ENCODE data around the gene PHETA2.

The PHETA2 gene, protein sequence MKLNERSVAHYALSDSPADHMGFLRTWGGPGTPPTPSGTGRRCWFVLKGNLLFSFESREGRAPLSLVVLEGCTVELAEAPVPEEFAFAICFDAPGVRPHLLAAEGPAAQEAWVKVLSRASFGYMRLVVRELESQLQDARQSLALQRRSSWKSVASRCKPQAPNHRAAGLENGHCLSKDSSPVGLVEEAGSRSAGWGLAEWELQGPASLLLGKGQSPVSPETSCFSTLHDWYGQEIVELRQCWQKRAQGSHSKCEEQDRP

DNA sequence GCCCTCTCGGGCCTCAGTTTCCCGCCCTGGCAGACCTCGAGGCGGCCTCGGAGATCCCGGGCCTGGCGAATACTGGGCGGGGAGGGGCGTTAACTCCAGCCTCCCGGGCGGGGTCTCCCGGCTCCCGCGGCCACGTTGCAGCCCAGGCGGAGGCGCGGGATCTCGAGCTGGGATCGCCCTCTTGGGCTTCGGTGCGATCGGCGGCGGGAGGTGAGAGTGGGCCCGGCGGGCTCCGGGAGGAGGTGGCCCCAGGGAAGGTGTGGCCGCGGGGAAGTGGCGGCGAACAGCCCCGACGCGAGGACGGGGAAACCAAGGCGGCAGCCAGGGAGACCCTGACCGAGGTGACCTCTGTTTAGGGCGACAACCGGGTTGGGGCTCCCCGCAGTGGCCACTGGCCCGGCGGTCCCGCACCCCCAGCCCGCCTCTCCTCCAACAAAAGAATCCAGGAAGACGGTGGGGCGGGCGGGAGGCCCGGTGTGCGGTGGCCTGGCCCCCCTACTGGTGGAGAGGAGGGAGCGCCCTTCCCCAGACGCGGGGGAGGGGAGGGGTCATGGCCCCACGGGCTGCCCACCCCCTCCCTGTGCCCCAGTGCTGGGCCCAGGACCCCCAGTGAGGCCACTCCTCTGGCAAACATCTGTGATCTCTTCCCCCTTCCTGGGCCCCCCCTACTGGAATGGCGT is at the start of gene PHETA2:
Gene PHETA2 (plus strand): TSS at position 117 of the 680 bp plus-strand sequence. CDS start 3,046 bp downstream, outside the sequence.
- DNase-seq (ENCODE audit: low read depth in 2 of 2), result peak; percentile 31 to 50

DNA sequence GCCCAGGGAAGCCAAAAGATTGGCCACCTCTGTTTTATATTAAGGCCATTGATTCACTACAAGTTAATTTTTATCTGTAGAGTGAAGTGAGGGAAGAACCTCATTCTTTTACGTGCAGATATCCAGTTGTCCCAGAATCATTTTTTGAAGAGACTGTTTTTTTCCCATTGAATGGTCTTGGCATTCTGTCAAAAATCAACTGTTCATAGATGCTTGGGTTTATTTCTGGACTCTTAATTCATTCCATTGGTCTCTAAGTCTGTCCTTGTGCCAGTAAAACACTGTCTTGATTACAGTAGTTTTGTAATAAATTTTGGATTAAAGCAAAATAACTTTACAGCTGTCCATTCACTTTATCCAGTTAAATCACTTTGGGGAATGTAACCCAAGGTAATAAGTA is 48.6 kb upstream of the PHETA2 start:
- DNase-seq (ENCODE audit: low read depth in 2 of 2), result no peak

DNA sequence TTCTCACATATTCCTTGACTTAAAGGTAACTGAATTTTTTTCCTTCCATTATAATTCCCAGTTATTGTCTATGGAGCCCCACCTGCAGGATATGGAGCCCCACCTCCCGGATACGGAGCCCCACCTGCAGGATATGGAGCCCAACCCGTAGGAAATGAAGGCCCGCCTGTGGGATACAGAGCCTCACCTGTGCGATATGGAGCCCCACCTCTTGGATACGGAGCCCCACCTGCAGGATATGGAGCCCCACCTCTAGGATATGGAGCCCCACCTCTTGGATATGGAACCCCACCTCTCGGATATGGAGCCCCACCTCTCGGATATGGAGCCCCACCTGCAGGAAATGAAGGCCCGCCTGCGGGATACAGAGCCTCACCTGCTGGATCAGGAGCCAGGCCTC is 47.3 kb upstream of the PHETA2 start:
- no peak for DNase-seq (ENCODE audit: low read depth in 2 of 2)

DNA sequence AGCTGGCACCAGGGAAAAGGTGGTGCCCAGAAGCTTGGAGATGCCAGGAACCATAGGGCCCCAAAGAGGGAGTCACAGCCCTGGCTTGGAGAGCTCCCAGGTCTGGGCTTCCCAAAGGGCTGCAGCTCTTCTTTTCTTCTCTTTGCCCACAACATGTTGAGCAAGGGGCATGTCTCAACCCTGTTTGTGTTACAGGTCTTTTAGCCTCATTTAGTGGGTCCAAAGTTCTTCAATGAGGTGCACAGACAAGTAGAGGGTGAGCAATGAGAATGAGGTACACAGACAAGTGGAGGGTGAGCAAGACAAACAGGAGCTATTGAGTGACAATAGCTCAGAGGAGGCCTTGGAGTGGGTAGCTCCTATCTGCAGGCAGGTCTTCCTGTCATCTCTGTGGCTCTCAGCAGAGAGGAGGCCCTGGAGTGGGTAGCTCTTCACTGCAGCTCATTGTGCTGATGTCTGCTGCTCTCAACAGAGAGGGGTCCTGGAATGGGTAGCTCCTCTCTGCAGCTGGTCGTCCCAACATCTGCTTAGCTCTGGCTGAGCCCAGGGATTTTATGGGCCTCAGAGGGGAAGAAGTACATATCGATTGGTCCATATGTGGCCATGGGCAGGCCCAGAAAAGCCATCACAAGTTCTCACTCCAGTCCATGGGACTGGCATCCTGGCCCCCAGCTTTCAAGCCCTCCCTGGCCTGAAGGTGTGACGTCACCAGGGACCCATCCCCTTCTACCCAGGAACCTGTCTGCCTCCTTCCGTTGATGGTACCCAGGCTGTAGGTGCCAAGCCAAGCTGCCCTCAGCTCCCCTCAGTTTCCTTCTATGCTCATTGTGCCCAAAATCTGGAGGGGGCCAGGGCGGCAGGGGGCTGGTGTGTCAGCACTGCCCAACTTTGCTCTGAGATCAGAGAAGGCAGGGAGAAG is 40.5 kb upstream of the PHETA2 start:
- DNase-seq (ENCODE audit: low read depth in 2 of 2), result no peak

DNA sequence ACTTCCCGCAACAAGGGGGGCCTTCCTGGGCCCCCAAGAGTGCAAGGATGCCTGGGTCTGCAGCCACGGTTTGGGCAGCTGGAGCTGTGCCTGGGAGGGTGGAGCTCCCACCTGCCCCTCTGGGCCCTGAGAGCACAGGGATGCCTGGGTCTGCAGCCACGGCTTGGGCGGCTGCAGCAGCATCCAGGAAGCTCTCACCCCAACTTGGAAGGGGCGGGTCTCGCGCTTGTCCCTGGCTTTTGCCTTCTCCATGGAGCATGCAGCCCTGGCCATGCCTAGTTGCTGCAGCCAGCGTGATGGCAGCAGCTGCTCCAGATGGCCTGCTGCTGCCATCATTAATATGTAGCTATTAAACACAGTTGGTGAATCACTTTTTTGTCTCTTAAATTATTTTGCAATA is 38.8 kb upstream of the PHETA2 start:
- DNase-seq (ENCODE audit: low read depth in 2 of 2), result no peak

DNA sequence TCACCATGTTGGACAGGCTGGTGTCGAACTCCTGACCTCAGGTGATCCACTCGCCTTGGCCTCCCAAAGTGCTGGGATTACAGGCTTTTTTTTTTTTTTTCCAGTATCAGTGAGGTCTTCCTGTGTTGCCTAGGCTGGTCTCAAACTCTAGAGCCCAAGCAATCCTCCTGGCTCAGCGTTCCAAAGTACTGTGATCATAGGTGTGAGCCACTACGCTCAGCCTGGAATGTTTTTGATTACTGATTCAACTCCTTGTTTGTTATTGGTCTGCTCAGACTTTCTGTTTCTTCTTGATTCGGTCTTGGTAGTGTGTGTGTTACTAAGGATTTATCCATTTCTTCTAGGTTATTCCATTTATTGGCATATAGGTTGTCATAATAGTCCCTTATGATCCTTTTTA is 34.8 kb upstream of the PHETA2 start:
- DNase-seq (ENCODE audit: low read depth in 2 of 2), result no peak

DNA sequence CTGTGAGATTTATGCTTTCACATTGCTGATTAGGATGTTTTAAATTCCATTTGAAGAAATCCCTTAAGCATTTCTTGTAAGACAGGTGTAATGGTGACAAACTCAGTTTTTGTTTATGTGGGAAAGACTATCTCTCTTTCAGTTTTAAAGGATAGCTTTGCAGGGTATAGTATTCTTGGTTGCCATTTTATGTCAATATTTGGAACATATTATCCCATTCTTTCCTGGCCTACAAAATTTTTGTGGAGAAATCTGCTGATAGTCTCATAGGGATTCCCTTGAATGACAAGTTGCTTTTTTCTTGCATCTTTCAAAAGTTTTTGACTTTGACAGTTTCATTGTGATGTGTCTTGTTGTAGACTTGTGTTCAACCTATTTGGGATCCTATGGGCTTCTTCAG is 32.3 kb upstream of the PHETA2 start:
- DNase-seq (ENCODE audit: low read depth in 2 of 2), result no peak

DNA sequence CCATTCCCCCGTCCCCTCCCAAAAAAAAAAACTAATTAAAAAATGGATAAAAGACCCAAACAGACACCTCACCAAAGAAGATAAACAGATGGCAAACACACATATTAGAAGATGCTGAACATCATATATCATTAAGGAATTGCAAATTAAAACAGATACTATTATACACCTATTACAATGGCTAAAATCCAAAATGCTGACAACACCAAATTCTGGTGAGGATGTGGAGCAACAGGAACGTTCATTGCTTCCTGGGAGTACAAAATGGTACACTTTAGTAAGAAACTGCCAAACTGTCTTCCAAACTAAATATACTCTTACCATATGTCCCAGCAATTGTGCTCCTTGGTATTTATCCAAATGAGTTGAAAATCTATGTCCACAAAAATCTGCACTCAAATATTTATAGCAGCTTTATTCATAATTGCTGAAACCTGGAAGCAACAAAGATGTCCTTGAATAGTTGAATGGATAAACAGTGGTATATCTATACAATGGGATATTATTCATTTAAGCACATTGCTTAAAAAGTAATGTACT is 23.3 kb upstream of the PHETA2 start:
- no peak for DNase-seq (ENCODE audit: low read depth in 2 of 2)

DNA sequence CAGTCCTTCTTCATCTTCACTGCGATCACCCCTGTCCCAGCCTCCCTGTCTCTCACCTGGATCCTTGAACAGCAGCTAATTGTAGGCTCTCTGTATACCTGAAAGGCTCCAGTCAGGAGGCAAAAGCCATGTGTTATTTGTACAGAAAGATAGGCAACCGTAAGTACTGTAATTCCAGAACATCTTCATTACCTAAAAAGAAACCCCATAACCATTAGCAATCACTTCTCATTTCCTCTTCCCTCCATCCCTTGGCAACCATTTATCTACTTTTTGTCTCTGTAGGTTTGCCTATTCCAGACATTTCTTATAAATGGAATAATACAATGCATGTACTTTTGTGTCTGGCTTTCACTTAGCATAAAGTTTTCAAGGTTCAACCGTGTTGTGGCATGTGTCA is 21.3 kb upstream of the PHETA2 start:
- no peak for DNase-seq (ENCODE audit: low read depth in 2 of 2)

DNA sequence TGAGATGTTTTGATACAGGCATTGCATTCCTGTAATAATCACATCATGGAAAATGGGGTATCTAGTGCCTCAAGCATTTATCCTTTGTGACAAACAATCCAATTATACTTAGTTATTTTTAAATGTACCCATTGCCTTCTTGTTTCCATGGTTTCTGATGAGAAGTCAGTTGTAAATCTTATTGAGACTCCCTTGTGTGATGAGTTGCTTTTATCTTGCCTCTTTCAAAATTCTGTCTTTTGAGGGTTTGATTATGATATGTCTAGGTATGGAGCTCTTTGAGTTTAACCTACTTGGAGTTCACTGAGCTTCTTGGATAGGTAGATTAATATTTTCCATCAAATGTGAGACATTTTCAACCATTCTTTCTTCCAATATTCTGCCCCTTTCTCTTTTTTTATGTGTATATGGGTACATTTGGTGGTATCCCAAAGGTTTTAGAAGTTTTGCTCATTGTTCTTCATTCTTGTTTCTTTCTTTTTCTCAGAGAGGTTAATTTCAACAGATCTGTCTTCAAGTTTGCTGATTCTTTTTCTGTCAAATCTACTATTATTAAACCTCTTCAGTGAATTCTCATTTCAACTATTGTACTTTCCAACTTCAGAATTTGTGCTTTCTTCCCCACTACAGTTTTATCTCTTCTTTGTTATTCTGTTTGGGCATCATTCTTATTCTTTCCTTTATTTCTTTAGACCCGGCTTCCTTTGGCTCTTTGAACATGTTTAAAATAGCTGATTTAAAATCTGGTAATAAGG is 17.1 kb upstream of the PHETA2 start:
- DNase-seq (ENCODE audit: low read depth in 2 of 2), result no peak

DNA sequence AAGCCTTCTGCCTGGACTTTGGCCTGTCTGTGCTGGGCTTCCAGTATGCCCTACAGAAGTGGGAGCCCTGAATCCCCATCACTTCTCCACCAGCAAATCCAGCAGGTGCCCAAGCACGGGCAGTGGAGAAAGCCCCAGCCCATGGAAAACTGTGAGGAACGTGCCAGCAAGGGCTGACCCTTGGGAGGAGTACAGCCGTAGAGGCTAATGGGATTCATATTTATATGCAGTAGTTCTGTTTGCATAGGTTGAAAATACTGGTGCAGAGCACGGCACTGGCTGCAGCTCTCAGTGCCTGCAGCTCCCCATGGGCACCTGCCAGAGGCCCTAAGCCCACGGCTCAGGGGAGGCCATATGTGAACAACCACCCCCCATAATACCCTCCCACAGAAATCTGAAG is 13.6 kb upstream of the PHETA2 start:
- no peak for DNase-seq (ENCODE audit: low read depth in 2 of 2)

DNA sequence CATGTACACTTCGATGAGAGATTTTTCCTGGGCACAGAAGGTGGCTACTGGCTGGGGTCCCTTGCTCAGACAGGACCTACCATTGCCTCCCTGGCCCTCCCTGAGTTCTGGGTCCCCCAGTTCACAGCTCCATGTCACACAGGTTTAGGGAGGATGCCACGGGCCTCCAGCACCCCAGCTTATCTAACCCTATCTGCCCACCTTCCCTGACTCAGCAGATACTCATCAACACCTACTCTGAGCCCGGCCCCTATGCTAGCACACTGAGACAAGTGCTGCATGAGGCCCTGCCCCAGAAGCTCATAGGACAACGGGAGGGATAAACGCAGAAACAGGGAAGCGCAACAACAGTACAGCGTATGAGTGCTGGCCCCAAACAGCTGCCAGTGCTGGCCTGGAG is 13.0 kb upstream of the PHETA2 start:
- DNase-seq (ENCODE audit: low read depth in 2 of 2), result no peak

DNA sequence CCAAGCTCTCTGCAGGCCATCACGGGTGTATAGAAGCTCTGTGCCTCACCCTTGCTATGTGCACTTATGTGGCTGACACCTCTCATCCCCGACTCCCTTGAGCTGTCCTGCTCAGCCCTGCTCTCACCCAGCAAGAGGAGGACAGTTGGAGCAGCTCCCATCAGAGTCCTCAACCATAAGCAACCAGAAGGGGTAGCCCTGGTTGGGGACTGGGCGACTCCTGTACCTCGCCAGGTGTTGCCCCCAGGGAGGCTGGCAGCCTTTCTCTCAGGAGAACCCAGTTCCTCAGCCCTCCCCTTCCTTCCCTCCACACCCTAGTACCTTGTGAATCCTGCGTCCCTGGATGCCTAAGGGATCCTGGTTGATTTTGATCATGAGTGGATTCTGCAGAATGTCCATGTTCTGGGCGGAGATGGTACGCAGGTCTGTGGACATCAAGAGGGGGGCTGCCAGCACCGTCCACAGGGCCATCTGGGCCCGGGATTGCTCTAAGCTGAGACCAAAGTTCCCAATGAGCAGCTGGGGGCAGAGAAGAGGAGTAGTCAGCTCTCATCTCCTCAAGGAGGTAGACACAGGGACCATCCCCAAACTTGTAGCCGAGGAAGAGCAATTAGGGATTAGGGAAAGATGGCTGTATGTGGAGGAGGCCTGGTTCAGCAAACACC is 11.4 kb upstream of the PHETA2 start:
- DNase-seq (ENCODE audit: low read depth in 2 of 2), result no peak

DNA sequence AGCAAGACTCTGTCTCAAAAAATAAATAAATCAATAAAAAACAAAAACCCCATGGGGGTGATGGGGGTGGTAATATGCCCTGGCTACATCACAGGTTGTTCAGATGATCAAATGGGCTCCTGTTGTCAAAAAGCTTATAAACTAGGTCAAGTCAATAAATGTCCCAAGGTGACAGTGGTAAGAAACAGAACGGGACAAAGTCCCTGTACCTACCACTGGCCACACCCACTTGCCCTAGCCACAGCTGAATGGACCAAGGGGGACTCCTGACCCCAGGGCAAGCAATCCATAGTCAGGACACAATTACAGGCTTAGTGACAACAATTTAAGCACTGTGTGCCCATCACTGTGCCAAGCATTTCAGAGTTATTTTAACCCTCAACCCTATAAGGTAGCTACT is 9.4 kb upstream of the PHETA2 start:
- no peak for DNase-seq (ENCODE audit: low read depth in 2 of 2)

DNA sequence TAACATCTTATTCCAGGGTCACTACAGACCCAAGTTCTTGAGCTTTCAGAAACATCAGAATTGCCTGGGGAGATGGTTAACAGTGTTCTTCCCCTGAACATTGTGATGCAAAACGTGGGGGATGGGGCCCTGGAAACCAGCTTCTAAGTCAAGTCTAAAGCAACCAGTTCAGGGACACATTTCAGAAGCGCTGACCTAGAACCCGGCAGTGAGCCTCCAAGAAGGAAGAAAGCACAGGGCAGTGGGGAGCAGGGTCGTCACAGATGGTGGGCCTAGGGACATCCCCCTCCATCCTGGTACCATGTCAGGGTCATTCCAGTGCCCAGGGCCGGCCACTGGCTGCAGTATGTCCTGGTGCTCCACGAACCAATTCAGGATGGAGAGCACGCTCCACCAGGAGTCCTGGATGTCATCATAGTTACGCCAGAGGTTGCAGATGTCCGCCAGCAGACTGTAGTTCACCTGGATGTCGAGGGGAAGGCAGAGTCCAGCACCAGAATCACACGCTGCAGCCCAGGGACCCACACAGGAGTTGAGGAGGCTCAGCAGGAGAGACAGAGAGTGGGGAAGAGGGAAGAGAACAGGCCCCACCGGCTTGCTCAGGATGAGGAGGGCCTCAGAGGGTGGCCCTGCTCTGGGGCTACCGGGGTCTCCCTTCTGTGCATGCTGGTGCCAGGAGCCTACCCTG is 8.5 kb upstream of the PHETA2 start:
- no peak for DNase-seq (ENCODE audit: low read depth in 2 of 2)

DNA sequence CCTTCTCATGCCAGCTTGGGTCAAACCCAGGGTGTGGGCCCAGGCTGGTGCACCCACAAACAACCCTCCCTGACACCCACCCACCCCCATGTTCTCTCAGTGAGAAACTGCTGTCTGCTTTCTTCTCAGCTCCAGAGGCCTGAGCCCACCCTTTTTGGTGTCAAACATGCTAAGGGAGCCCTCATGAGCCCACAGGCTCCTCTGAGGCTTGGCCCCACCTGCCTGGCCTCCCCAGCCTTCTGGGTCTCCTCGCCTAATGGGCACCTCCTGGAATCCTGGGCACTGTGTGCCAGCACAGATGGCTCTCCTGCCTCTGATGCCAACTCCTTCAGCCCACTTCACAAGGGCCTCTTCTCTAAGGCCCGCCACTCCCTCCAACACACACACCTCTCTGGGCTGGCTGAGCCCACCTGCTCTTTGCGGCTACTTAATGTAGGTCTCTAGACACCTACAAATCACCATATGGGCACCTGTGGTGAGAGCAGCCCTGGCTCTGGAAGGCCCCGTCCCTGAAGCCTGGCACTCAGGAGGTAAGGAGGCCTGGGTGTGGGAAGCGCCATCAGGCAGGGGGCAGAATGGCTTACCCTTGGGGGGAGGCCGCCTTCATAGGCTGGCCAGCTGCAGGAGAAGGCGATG is 7.8 kb upstream of the PHETA2 start:
- no peak for DNase-seq (ENCODE audit: low read depth in 2 of 2)

DNA sequence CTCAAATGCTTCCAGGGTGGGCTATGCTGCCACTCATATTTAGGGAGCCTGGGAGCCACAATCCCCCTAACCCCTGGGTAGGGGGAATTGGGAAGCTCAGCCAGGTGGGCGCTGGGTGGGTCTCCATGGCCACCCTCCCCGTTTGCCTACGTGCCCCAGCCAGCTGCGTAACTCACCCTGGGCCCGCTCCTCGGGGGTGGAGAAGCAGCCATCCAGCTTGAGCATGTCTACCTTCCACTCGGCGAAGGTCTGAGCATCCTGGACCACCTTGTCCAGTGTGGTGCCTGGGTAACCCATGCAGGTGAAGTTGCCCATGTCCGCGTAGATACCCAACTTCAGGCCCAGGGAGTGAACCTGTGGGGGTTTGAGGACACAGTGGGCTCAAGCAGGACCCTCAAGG is 7.1 kb upstream of the PHETA2 start:
- DNase-seq (ENCODE audit: low read depth in 2 of 2), result no peak

DNA sequence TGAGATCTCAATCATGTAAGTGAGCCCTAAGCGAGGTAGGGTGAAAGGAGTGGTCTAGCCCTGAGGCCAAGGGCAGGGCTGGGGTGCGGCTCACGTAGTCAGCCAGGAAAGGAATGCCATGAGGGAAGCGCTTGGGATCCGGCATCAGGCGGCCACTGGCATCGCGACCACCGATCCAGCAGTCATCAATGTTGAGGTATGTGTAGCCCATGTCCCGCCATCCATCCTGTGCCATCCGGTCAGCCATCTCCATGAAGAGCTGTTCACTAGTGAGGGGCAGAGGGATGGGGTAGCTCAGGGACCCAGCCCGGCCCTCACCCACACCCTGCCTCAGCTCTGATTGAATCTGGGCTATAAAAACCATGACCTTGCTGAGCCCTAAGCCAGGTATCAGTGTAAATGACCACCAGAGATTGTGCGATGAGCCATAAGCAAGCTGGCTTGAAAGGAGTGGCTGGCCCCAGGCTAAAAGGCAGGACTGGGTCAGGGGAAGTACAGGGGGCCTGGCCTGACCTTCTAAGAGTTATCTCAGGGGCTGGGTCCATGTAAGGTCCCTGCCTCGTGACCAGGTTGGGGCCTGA is 6.3 kb upstream of the PHETA2 start:
- no peak for DNase-seq (ENCODE audit: low read depth in 2 of 2)

DNA sequence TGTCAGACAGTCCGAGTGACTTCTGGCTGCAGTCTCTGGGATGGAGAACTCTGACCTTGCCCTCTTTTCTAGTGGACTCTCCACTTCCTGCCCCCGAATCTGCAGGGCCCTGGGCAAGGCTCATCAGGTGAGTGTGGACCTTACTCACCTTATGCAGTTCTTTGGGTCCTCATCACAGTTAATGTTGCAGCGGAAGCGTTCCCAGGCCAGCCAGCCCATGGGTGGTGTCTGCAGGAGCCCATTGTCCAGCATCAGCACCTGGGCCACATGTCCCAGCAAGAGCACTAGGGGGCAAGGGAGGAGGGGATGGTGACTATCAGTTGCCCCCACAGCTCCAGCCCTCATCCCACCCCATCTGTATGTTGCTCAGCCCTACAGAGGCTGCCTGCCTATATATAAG is 5.8 kb upstream of the PHETA2 start:
- no peak for DNase-seq (ENCODE audit: low read depth in 2 of 2)
